Hepatocyte (in vitro differentiated cells): Measurements from ENCODE around the gene SIL1. TPM values are rescaled to one million over a fixed set of nuclear protein-coding genes. Genes with fewer than 3 reads are reported as not detected.

ENCODE experiments used
- DNase-seq: peaks from one replicate; pipeline ENCODE4 v3.0.0-alpha.2; 2016; ENCODE audit warnings: low spot score
- H2AFZ ChIP-seq: fragments of 200-600 bp; sonication (generic); 2 replicates; pipeline ENCODE4 v1.6.0; 2016; ENCODE audit warnings: antibody characterized with exemption, mild to moderate bottlenecking
- H3K27ac ChIP-seq: fragments of 200-600 bp; sonication (generic); 2 replicates; pipeline ENCODE4 v1.5.1; 2016; ENCODE audit warnings: mild to moderate bottlenecking
- H3K27me3 ChIP-seq: fragments of 200-600 bp; sonication (generic); 2 replicates; pipeline ENCODE4 v1.6.1; 2016
- H3K36me3 ChIP-seq: fragments of 200-600 bp; sonication (generic); replicated peaks from 2 replicates; pipeline ENCODE4 v1.5.1; 2016; ENCODE audit warnings: low read depth; ENCODE audit not compliant: insufficient read depth
- H3K4me1 ChIP-seq: fragments of 200-600 bp; sonication (generic); 2 replicates; pipeline ENCODE4 v1.5.1; 2016; ENCODE audit warnings: mild to moderate bottlenecking, moderate library complexity; ENCODE audit not compliant: insufficient read depth
- H3K4me2 ChIP-seq: fragments of 200-600 bp; sonication (generic); 2 replicates; pipeline ENCODE4 v1.6.0; 2016
- H3K4me3 ChIP-seq: fragments of 200-600 bp; sonication (generic); 2 replicates; pipeline ENCODE4 v1.5.1; 2016; ENCODE audit warnings: mild to moderate bottlenecking
- H3K79me2 ChIP-seq: fragments of 200-600 bp; sonication (generic); 2 replicates; pipeline ENCODE4 v1.6.0; 2017; ENCODE audit warnings: mild to moderate bottlenecking
- H3K9me2 ChIP-seq: fragments of 200-600 bp; sonication (generic); replicated peaks from 2 replicates; pipeline ENCODE4 v1.6.0; 2017; ENCODE audit warnings: mild to moderate bottlenecking; ENCODE audit not compliant: insufficient read depth
- H3K9me3 ChIP-seq: fragments of 200-600 bp; sonication (generic); 2 replicates; pipeline ENCODE4 v1.5.1; 2016; ENCODE audit warnings: low read depth, mild to moderate bottlenecking
- H4K20me1 ChIP-seq: fragments of 200-600 bp; sonication (generic); 2 replicates; pipeline ENCODE4 v1.6.0; 2016; ENCODE audit warnings: mild to moderate bottlenecking; ENCODE audit not compliant: insufficient read depth, poor library complexity, severe bottlenecking
- EZH2 ChIP-seq: fragments of 200-600 bp; sonication (generic); IDR thresholded peaks from 2 replicates; pipeline ENCODE4 v1.6.1; 2016; ENCODE audit warnings: antibody characterized with exemption, mild to moderate bottlenecking, borderline replicate concordance
- EZH2phosphoT487 ChIP-seq: fragments of 200-600 bp; sonication (generic); IDR thresholded peaks from one replicate; pipeline ENCODE4 v1.6.1; 2018; ENCODE audit warnings: antibody characterized with exemption, mild to moderate bottlenecking, low read depth, moderate library complexity; ENCODE audit not compliant: unreplicated experiment, severe bottlenecking
- WGBS: methylation state at CpG from one replicate; pipeline ENCODE4 v1.1.6; 2016; ENCODE audit warnings: low lambda C conversion rate; ENCODE audit errors: missing lambda C conversion rate; 5-methylcytosine and 5-hydroxymethylcytosine counted together
- polyA plus RNA-seq: library from polyadenylated mRNA; unstranded; fragments of >200 nt; fragmentation: Nextera tagmentation; extraction: Ambion mirVana; gene quantifications from 2 replicates; pipeline ENCODE4 v1.2.1, GENCODE V29; 2016
- total RNA-seq: library from RNA; depleted of rRNA; stranded (reverse); fragments of >200 nt; gene quantifications from 2 replicates; pipeline ENCODE4 v1.2.3, GENCODE V29; 2014
- TF ChIP-seq, protein P1 (sequence below): fragments of 200-600 bp; sonication (generic); IDR thresholded peaks from 2 replicates; pipeline ENCODE4 v1.5.1; 2016; ENCODE audit warnings: antibody characterized with exemption, mild to moderate bottlenecking; ENCODE audit not compliant: poor library complexity

Gene SIL1
- total and polyA plus RNA-seq, 2 experiments from 2014 or later, result 82.0 to 176 TPM

- TF ChIP-seq EZH2 (no peak), EZH2phosphoT487 (no peak)
- TF ChIP-seq, protein P1, sequence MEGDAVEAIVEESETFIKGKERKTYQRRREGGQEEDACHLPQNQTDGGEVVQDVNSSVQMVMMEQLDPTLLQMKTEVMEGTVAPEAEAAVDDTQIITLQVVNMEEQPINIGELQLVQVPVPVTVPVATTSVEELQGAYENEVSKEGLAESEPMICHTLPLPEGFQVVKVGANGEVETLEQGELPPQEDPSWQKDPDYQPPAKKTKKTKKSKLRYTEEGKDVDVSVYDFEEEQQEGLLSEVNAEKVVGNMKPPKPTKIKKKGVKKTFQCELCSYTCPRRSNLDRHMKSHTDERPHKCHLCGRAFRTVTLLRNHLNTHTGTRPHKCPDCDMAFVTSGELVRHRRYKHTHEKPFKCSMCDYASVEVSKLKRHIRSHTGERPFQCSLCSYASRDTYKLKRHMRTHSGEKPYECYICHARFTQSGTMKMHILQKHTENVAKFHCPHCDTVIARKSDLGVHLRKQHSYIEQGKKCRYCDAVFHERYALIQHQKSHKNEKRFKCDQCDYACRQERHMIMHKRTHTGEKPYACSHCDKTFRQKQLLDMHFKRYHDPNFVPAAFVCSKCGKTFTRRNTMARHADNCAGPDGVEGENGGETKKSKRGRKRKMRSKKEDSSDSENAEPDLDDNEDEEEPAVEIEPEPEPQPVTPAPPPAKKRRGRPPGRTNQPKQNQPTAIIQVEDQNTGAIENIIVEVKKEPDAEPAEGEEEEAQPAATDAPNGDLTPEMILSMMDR, result no peak
- H3K27me3 ChIP-seq, result no peaks in the 10 kb centered on the region
- no peaks in the 10 kb centered on the region for H3K79me2 ChIP-seq
- 92% methylated on average over 2 of the region's 2 CpGs for WGBS
- no peak overlapping the region for H2AFZ ChIP-seq
- H3K9me3 ChIP-seq, result no peaks in the 10 kb centered on the region
- no peak overlapping the region for H3K4me2 ChIP-seq
- H3K9me2 ChIP-seq, result no peaks in the 10 kb centered on the region
- no peak overlapping the region for H3K4me3 ChIP-seq
- no peaks in the 10 kb centered on the region for H4K20me1 ChIP-seq
- H3K27ac ChIP-seq, result no peak overlapping the region
- H3K36me3 ChIP-seq, result no peaks in the 10 kb centered on the region
- DNase-seq, result no peak
- no peaks in the 10 kb centered on the region for H3K4me1 ChIP-seq
Observed at GRCh38 chr5:139079991-139080610, 118.1 kb downstream of the SIL1 start.

GRCh38 chr5:139079225-139079990 is 118.8 kb downstream of the SIL1 start:
- Histone ChIP-seq H3K4me2 (no peak overlapping the region), H3K9me3 (no peaks in the 10 kb centered on the region), H3K4me1 (no peaks in the 10 kb centered on the region), H3K36me3 (no peaks in the 10 kb centered on the region), H3K79me2 (no peaks in the 10 kb centered on the region), H3K27me3 (no peaks in the 10 kb centered on the region), H2AFZ (no peak overlapping the region), H3K4me3 (no peak overlapping the region), H3K27ac (no peak overlapping the region), H4K20me1 (no peaks in the 10 kb centered on the region), H3K9me2 (no peaks in the 10 kb centered on the region)
- no peak for TF ChIP-seq EZH2phosphoT487
- TF ChIP-seq, protein P1, result no peak
- TF ChIP-seq EZH2, result no peak
- WGBS, result 100% methylated on average over 1 of the region's 1 CpG
- DNase-seq, result no peak

DNA sequence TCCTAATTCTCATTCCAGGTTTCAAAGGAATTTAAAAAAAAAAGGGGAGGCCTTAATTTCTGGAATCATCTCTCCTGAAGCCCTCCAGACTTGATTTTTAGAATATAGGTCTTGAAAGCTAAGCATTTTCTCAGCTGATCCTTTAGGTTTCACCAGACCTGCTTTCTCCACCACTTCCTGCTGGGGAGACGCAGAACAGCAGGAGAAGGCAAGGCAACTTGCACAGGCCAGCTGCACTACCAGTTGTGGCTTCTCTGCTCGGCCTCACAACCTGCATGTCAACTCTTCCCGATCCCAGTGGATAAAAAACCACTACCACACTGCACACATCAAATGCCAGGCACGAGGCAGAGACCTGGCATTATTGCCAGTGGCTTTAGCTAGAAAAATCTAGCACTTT is 119.8 kb downstream of the SIL1 start:
- Histone ChIP-seq H3K79me2 (no peaks in the 10 kb centered on the region), H3K36me3 (no peaks in the 10 kb centered on the region), H3K27ac (no peak overlapping the region), H3K27me3 (no peaks in the 10 kb centered on the region), H3K4me2 (no peak overlapping the region), H3K9me3 (no peaks in the 10 kb centered on the region), H2AFZ (no peak overlapping the region), H3K4me3 (no peak overlapping the region), H4K20me1 (no peaks in the 10 kb centered on the region), H3K4me1 (no peaks in the 10 kb centered on the region), H3K9me2 (no peaks in the 10 kb centered on the region)
- TF ChIP-seq EZH2 (no peak), EZH2phosphoT487 (no peak)
- TF ChIP-seq, protein P1, result no peak
- no peak for DNase-seq
- 90% methylated on average over 4 of the region's 4 CpGs for WGBS
